Mesodermal cell (in vitro differentiated cells): ENCODE results near the gene RPGRIP1.
"Not testable (repeated sequence)": the region's sequence is repeated elsewhere in the genome, so short reads cannot be mapped to it uniquely, and the experiment has no call there.

Experiments used
- H3K27ac ChIP-seq: 2 replicates; pipeline ENCODE4 v1.7.0; 2013; ENCODE audit warnings: mild to moderate bottlenecking, low read depth, low read length, moderate library complexity; ENCODE audit not compliant: severe bottlenecking
- H3K36me3 ChIP-seq: 2 replicates; pipeline ENCODE4 v1.7.1; 2013; ENCODE audit warnings: mild to moderate bottlenecking, low read length, moderate library complexity; ENCODE audit not compliant: control insufficient read depth, insufficient read depth
- H3K4me1 ChIP-seq: one replicate; pipeline ENCODE4 v1.7.1; 2013; ENCODE audit warnings: mild to moderate bottlenecking, low read length; ENCODE audit not compliant: insufficient read depth, control insufficient read depth, poor library complexity, severe bottlenecking
- H3K4me3 ChIP-seq: 2 replicates; pipeline ENCODE4 v1.7.0; 2013; ENCODE audit warnings: low read length, control low read depth, mild to moderate bottlenecking; ENCODE audit not compliant: insufficient read depth, poor library complexity, severe bottlenecking; ENCODE audit errors: extremely low read depth
- H3K9me3 ChIP-seq: 2 replicates; pipeline ENCODE4 v1.7.1; 2013; ENCODE audit warnings: mild to moderate bottlenecking, low read length, moderate library complexity; ENCODE audit not compliant: control insufficient read depth
- WGBS, 2 experiments: methylation state at CpG; one replicate each; pipeline ENCODE4 v1.1.5; 2013; ENCODE audit warnings: missing lambda C conversion rate in 2 of 2; ENCODE audit not compliant: insufficient coverage in 2 of 2; 5-methylcytosine and 5-hydroxymethylcytosine counted together

Gene RPGRIP1

GRCh38 chr14:21302836-21303140 lies 22.9 kb downstream of the RPGRIP1 start:
- H3K9me3 ChIP-seq, H3K27ac ChIP-seq, H3K36me3 ChIP-seq, H3K4me1 ChIP-seq, H3K4me3 ChIP-seq: not testable (repeated sequence)
- WGBS, 2 experiments, result 78 to 100% methylated on average over 1 of the region's 2 CpGs

DNA sequence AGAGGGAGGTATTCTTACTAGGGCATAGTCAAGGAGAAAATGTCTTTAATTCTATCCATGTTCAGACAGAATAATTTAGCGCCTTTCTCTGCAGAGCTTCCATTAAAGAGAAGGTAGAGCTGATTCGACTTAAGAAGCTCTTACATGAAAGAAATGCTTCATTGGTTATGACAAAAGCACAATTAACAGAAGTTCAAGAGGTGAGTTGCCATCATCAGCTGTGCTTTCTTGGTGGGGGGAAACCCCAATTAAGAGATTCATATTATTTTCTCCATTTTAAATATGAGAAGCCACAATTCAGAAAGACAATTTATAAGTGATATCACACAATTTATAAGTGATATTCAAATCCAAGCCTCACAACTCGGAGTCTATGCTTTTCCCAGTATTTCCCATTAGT lies 27.8 kb downstream of the RPGRIP1 start:
- Histone ChIP-seq H3K27ac (no peak overlapping the region), H3K4me3 (no peak overlapping the region), H3K9me3 (no peaks in the 10 kb centered on the region), H3K36me3 (no peaks in the 10 kb centered on the region), H3K4me1 (no peaks in the 10 kb centered on the region)
- 83 to 100% methylated on average over 1 to 2 of the region's 3 CpGs for WGBS, 2 experiments

- Histone ChIP-seq H3K9me3 (no peaks in the 10 kb centered on the region), H3K4me3 (no peak overlapping the region), H3K27ac (peak overlapping the region; percentile 74), H3K36me3 (no peaks in the 10 kb centered on the region), H3K4me1 (no peaks in the 10 kb centered on the region)
Observed at GRCh38 chr14:21308132-21308478, 28.2 kb downstream of the RPGRIP1 start.

GRCh38 chr14:21308479-21309237 lies 28.8 kb downstream of the RPGRIP1 start:
- H3K4me3 ChIP-seq, result peak overlapping the region; percentile 24
- no peaks in the 10 kb centered on the region for H3K4me1 ChIP-seq
- peak overlapping the region; percentile 74 for H3K27ac ChIP-seq
- no peaks in the 10 kb centered on the region for H3K9me3 ChIP-seq
- no peaks in the 10 kb centered on the region for H3K36me3 ChIP-seq
- 8% methylated on average over 13 to 16 of the region's 16 CpGs for WGBS, 2 experiments

DNA sequence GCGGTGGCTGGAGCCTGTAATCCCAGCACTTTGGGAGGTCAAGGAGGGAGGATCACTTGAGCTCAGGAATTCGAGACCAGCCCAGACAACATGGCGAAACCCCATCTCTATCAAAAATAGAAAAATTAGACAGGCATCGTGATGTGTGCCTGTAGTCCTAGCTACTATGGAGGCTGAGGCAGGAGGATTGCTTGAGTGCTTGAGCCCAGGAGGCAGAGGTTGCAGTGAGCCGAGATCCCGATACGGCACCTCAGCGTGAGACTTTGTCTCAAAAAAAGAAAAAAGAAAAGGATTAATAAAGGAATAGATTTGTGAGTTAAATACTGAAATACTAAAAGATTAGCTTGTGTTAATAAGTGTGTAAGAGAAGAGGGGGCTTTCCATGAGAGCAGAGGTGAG lies 29.4 kb downstream of the RPGRIP1 start:
- no peaks in the 10 kb centered on the region for H3K4me1 ChIP-seq
- no peaks in the 10 kb centered on the region for H3K36me3 ChIP-seq
- WGBS, 2 experiments, result 70 to 76% methylated on average over 6 to 7 of the region's 8 CpGs
- peak overlapping the region; percentile 49 for H3K27ac ChIP-seq
- H3K4me3 ChIP-seq, result peak overlapping the region; percentile 24
- no peaks in the 10 kb centered on the region for H3K9me3 ChIP-seq

GRCh38 chr14:21309956-21310355 lies 30.1 kb downstream of the RPGRIP1 start:
- no peaks in the 10 kb centered on the region for H3K36me3 ChIP-seq
- H3K4me1 ChIP-seq, result no peaks in the 10 kb centered on the region
- no peak overlapping the region for H3K4me3 ChIP-seq
- 100% methylated on average over 1 of the region's 3 CpGs; no CpG with 5 or more reads in 1 of the 2 experiments for WGBS, 2 experiments
- H3K27ac ChIP-seq, result no peak overlapping the region
- no peaks in the 10 kb centered on the region for H3K9me3 ChIP-seq

GRCh38 chr14:21311614-21312013 lies 31.7 kb downstream of the RPGRIP1 start:
- Histone ChIP-seq H3K27ac (no peak overlapping the region), H3K9me3 (no peaks in the 10 kb centered on the region), H3K36me3 (no peaks in the 10 kb centered on the region), H3K4me1 (no peaks in the 10 kb centered on the region), H3K4me3 (no peak overlapping the region)
- 89 to 100% methylated on average over 1 of the region's 2 CpGs for WGBS, 2 experiments

- no peaks in the 10 kb centered on the region for H3K9me3 ChIP-seq
- WGBS, 2 experiments, result 91 to 93% methylated on average over 10 to 12 of the region's 12 CpGs
- H3K27ac ChIP-seq, result no peak overlapping the region
- H3K4me3 ChIP-seq, result no peak overlapping the region
- H3K4me1 ChIP-seq, result no peaks in the 10 kb centered on the region
- H3K36me3 ChIP-seq, result no peaks in the 10 kb centered on the region
Observed at GRCh38 chr14:21313512-21313911, 33.6 kb downstream of the RPGRIP1 start.

- H3K4me3 ChIP-seq, result no peak overlapping the region
- 83 to 100% methylated on average over 3 of the region's 3 CpGs for WGBS, 2 experiments
- H3K36me3 ChIP-seq, result no peaks in the 10 kb centered on the region
- no peaks in the 10 kb centered on the region for H3K4me1 ChIP-seq
- no peak overlapping the region for H3K27ac ChIP-seq
- H3K9me3 ChIP-seq, result no peaks in the 10 kb centered on the region
Observed at GRCh38 chr14:21317398-21317797, 37.5 kb downstream of the RPGRIP1 start.

- WGBS, 2 experiments, result 83 to 100% methylated on average over 1 to 2 of the region's 2 CpGs
- Histone ChIP-seq H3K36me3 (no peaks in the 10 kb centered on the region), H3K4me3 (no peak overlapping the region), H3K9me3 (no peaks in the 10 kb centered on the region), H3K4me1 (no peaks in the 10 kb centered on the region), H3K27ac (no peak overlapping the region)
Observed at GRCh38 chr14:21320913-21321312, 41.0 kb downstream of the RPGRIP1 start.

GRCh38 chr14:21322716-21323115 lies 42.8 kb downstream of the RPGRIP1 start:
- H3K9me3 ChIP-seq, result no peaks in the 10 kb centered on the region
- H3K4me1 ChIP-seq, result no peaks in the 10 kb centered on the region
- no peak overlapping the region for H3K27ac ChIP-seq
- H3K4me3 ChIP-seq, result no peak overlapping the region
- 80 to 100% methylated on average over 1 to 2 of the region's 2 CpGs for WGBS, 2 experiments
- no peaks in the 10 kb centered on the region for H3K36me3 ChIP-seq
